Upper lobe of left lung (tissue), 4 donors: ENCODE measurements around the gene FBXW10.
"Not testable (repeated sequence)": the region's sequence is repeated elsewhere in the genome, so short reads cannot be mapped to it uniquely, and the experiment has no call there.

Experiments used
- POLR2A ChIP-seq, 4 donors: fragments of 450-650 bp; IDR thresholded peaks; one replicate each; pipeline ENCODE4 v1.5.1; 2016 to 2017; ENCODE audit warnings: antibody characterized with exemption in 4 of 4, mild to moderate bottlenecking in 2 of 4
- TF ChIP-seq, protein P1 (sequence below), 6 experiments: fragments of 450-650 bp in 4 of 6; fragments of 200-600 bp in 2 of 6; sonication (generic) in 2 of 6; IDR thresholded peaks; one replicate each; pipeline ENCODE4 v1.5.1; 2016 to 2019; ENCODE audit warnings: antibody characterized with exemption in 6 of 6

DNA sequence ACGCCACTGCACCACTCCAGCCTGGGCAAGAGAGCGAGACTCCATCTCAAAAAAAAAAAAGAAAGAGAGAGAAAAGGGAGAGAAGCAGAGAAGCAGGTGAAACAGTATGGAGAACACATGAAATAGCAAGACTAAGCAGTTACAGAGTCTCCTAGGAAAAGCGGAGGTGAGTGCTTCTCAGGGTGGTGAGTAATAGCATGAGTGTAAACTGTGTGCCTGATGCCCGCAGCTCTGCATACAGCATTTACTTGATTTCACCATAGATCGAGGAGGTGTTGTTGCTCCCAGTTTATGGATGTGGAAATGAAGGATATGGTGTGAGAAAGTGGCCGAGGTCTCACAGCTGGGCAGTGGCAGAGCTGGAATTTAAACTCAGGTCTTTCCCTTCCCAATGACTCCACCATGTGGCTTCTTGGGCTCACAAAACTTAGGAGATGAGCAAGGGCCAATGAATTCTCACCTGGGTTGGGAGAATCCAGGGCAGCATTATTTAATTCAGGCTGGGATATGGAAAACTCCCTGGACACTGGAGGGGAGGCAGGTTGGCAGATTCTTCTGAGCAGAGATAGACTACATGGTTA, 10.1 kb downstream of the FBXW10 start:
- not testable (repeated sequence) for TF ChIP-seq POLR2A (IDR thresholded peaks at IDR 0.05)
- TF ChIP-seq, protein P1, sequence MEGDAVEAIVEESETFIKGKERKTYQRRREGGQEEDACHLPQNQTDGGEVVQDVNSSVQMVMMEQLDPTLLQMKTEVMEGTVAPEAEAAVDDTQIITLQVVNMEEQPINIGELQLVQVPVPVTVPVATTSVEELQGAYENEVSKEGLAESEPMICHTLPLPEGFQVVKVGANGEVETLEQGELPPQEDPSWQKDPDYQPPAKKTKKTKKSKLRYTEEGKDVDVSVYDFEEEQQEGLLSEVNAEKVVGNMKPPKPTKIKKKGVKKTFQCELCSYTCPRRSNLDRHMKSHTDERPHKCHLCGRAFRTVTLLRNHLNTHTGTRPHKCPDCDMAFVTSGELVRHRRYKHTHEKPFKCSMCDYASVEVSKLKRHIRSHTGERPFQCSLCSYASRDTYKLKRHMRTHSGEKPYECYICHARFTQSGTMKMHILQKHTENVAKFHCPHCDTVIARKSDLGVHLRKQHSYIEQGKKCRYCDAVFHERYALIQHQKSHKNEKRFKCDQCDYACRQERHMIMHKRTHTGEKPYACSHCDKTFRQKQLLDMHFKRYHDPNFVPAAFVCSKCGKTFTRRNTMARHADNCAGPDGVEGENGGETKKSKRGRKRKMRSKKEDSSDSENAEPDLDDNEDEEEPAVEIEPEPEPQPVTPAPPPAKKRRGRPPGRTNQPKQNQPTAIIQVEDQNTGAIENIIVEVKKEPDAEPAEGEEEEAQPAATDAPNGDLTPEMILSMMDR (IDR thresholded peaks at IDR 0.05), result not testable (repeated sequence)
